Esophagus squamous epithelium (tissue), 4 donors: ENCODE data around the gene IDUA.

Source experiments
- CTCF ChIP-seq, 6 experiments: fragments of 450-650 bp in 4 of 6; fragments of 200-600 bp in 2 of 6; sonication (generic) in 2 of 6; IDR thresholded peaks; one replicate each; pipeline ENCODE4 v1.5.1; 2016 to 2019; ENCODE audit warnings: antibody characterized with exemption in 6 of 6, mild to moderate bottlenecking in 4 of 6, moderate library complexity in 4 of 6
- POLR2A ChIP-seq, 4 donors: fragments of 450-650 bp; IDR thresholded peaks; one replicate each; pipeline ENCODE4 v1.6.1; 2017; ENCODE audit warnings: antibody characterized with exemption in 4 of 4, mild to moderate bottlenecking in 4 of 4, moderate library complexity in 3 of 4

GRCh38 chr4:1003271-1004070, 16.6 kb downstream of the IDUA start:
- TF ChIP-seq CTCF (IDR thresholded peaks at IDR 0.05) (no peak), POLR2A (IDR thresholded peaks at IDR 0.05) (no peak)
